PC-3 (cell line): ENCODE measurements around the gene CAPN6. TPM values are rescaled to one million over a fixed set of nuclear protein-coding genes. Genes with fewer than 3 reads are reported as not detected.

Source experiments
- ATAC-seq: fragments of 200-7000 bp; cut with Tn5 transposase; 2 replicates; pipeline ENCODE4 v1.9.1; 2020; ENCODE audit warnings: mild to moderate bottlenecking, moderate library complexity
- BruUV-seq: library from RNA; stranded (reverse); fragments of 400-500 nt; replicated peaks from 2 replicates; lab custom pipeline; 2021; lab: Mats Ljungman, UMichigan
- CTCF ChIA-PET: fragments of 300-600 bp; sonication (Branson Sonifier 250); formaldehyde crosslinking; loops from one replicate; lab custom pipeline; 2022; ENCODE audit warnings: antibody characterized with exemption; lab: Charles Lee
- POLR2A ChIA-PET: fragments of 300-600 bp; sonication (Branson Sonifier 250); formaldehyde crosslinking; loops from one replicate; lab custom pipeline; 2022; ENCODE audit warnings: antibody characterized with exemption; ENCODE audit not compliant: unreplicated experiment; lab: Charles Lee
- DNase-seq: peaks from one replicate; pipeline ENCODE4 v3.0.0-alpha.2; 2015
- H2AFZ ChIP-seq: fragments of 300-600 bp; sonication (generic); 2 replicates; pipeline ENCODE4 v1.6.0; 2016; ENCODE audit warnings: antibody characterized with exemption, low read length
- H3F3A ChIP-seq: fragments of 300-600 bp; sonication (generic); one replicate; pipeline ENCODE4 v1.6.0; 2017; ENCODE audit warnings: antibody characterized with exemption, low read length, control low read depth, mild to moderate bottlenecking; ENCODE audit not compliant: unreplicated experiment
- H3K27ac ChIP-seq: fragments of 300-600 bp; sonication (generic); 2 replicates; pipeline ENCODE4 v1.5.1; 2016; ENCODE audit warnings: mild to moderate bottlenecking, low read length
- H3K27me3 ChIP-seq: fragments of 300-600 bp; sonication (generic); 2 replicates; pipeline ENCODE4 v1.6.1; 2016; ENCODE audit warnings: low read length, mixed read lengths
- H3K36me3 ChIP-seq: fragments of 300-600 bp; sonication (generic); 2 replicates; pipeline ENCODE4 v1.6.1; 2016; ENCODE audit warnings: low read depth, mixed run types, low read length, mixed read lengths
- H3K4me1 ChIP-seq: fragments of 300-600 bp; sonication (generic); 2 replicates; pipeline ENCODE4 v1.5.1; 2016; ENCODE audit warnings: low read length; ENCODE audit not compliant: insufficient read depth
- H3K4me2 ChIP-seq: fragments of 300-600 bp; sonication (generic); 2 replicates; pipeline ENCODE4 v1.6.0; 2016; ENCODE audit warnings: low read length
- H3K4me3 ChIP-seq: fragments of 300-600 bp; sonication (generic); 2 replicates; pipeline ENCODE4 v1.5.1; 2016; ENCODE audit warnings: mild to moderate bottlenecking, low read length, mixed read lengths
- H3K79me2 ChIP-seq: fragments of 300-600 bp; sonication (generic); 2 replicates; pipeline ENCODE4 v1.6.1; 2017; ENCODE audit warnings: low read length, mixed read lengths
- H3K9ac ChIP-seq: fragments of 300-600 bp; sonication (generic); 2 replicates; pipeline ENCODE4 v1.6.0; 2016; ENCODE audit warnings: mild to moderate bottlenecking, low read length
- H3K9me2 ChIP-seq: fragments of 300-600 bp; sonication (generic); replicated peaks from 2 replicates; pipeline ENCODE4 v1.6.1; 2016; ENCODE audit warnings: mixed run types, low read length, mixed read lengths
- H3K9me3 ChIP-seq: fragments of 300-600 bp; sonication (generic); 2 replicates; pipeline ENCODE4 v1.6.1; 2016; ENCODE audit warnings: low read length, mixed read lengths
- H4K20me1 ChIP-seq: fragments of 300-600 bp; sonication (generic); 2 replicates; pipeline ENCODE4 v1.6.1; 2016; ENCODE audit warnings: low read length, mixed read lengths
- EZH2 ChIP-seq: fragments of 300-600 bp; sonication (generic); IDR thresholded peaks from one replicate; pipeline ENCODE4 v1.6.1; 2017; ENCODE audit warnings: antibody characterized with exemption, mild to moderate bottlenecking, low read length; ENCODE audit not compliant: unreplicated experiment
- EZH2phosphoT487 ChIP-seq: fragments of 300-600 bp; sonication (generic); IDR thresholded peaks from 2 replicates; pipeline ENCODE4 v1.6.1; 2018; ENCODE audit warnings: mild to moderate bottlenecking, antibody characterized with exemption, low read length, borderline replicate concordance
- intact Hi-C: fragments of 100-400 bp; cut with micrococcal nuclease; formaldehyde crosslinking; loops from 2 replicates; pipeline ENCODE4 v1.9.0; 2023
- total RNA-seq: library from RNA; depleted of rRNA; stranded (reverse); fragments of >200 nt; gene quantifications from 2 replicates; pipeline ENCODE4 v1.2.3, GENCODE V29; 2014
- TF ChIP-seq, protein P1 (sequence below): fragments of 300-600 bp; sonication (generic); conservative IDR thresholded peaks from 2 replicates; pipeline ENCODE4 v1.5.1; 2017; ENCODE audit warnings: antibody characterized with exemption, low read depth, mild to moderate bottlenecking, low read length

Gene CAPN6
- total RNA-seq, 1 experiment from 2014 or later: not detected

DNA sequence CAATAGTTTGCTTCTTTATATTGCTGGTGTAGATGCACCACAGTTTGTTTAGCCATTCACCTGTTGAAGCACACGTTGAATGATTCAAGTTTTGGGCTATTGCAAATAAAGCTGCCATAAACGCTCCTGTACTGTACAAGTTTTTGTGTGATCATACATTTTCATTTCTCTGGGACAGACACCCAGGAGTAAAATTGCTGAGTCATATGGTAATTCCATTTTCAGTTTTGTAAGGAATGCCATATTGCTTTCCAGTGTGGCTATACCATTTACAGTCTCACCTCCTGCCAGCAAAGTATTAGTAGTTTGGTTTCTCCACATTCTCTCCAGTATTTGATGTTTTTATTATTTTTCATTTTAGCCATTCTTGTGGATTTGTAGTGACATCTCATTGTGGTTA is 32.0 kb upstream of the CAPN6 start:
- Histone ChIP-seq H2AFZ (no peak overlapping the region), H3K36me3 (no peaks in the 10 kb centered on the region), H3K4me2 (no peak overlapping the region), H3K9ac (no peak overlapping the region), H3K4me3 (no peak overlapping the region), H3K9me2 (no peaks in the 10 kb centered on the region), H3K27ac (no peak overlapping the region), H3F3A (no peaks in the 10 kb centered on the region), H3K9me3 (no peaks in the 10 kb centered on the region), H4K20me1 (no peaks in the 10 kb centered on the region), H3K27me3 (no peaks in the 10 kb centered on the region), H3K4me1 (no peaks in the 10 kb centered on the region), H3K79me2 (no peaks in the 10 kb centered on the region)
- POLR2A ChIA-PET: no interaction called here
- ATAC-seq (no peak), DNase-seq (no peak)
- no TSS peak for BruUV-seq
- TF ChIP-seq EZH2: no peak
- TF ChIP-seq, protein P1, sequence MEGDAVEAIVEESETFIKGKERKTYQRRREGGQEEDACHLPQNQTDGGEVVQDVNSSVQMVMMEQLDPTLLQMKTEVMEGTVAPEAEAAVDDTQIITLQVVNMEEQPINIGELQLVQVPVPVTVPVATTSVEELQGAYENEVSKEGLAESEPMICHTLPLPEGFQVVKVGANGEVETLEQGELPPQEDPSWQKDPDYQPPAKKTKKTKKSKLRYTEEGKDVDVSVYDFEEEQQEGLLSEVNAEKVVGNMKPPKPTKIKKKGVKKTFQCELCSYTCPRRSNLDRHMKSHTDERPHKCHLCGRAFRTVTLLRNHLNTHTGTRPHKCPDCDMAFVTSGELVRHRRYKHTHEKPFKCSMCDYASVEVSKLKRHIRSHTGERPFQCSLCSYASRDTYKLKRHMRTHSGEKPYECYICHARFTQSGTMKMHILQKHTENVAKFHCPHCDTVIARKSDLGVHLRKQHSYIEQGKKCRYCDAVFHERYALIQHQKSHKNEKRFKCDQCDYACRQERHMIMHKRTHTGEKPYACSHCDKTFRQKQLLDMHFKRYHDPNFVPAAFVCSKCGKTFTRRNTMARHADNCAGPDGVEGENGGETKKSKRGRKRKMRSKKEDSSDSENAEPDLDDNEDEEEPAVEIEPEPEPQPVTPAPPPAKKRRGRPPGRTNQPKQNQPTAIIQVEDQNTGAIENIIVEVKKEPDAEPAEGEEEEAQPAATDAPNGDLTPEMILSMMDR: no peak
- TF ChIP-seq EZH2phosphoT487: no peak
- CTCF ChIA-PET: no interaction called here
- intact Hi-C loops: no loop called here

DNA sequence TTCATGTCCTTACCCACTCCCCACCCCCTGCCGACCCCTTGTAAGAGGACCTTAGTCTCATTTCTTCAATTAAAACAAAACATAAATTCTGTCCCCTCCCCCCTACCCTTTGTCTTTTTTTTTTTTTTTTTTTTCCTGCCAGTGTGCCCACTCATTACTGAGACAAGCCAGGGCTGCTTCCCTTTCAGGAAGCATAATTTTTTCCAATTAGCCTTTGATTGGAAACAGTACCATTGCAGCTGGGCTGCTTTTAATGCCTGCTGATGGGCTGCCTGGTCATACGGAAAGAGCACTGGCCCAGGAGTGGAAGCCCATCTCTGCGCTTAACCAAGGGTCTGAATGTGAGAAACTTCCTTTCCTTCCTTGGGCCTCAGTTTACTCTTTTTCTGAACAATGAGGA is 18.6 kb upstream of the CAPN6 start:
- H3K4me3 ChIP-seq: no peak overlapping the region
- H3K9me2 ChIP-seq: no peaks in the 10 kb centered on the region
- no peaks in the 10 kb centered on the region for H3K36me3 ChIP-seq
- no peak for TF ChIP-seq EZH2
- TF ChIP-seq, protein P1: no peak
- no peak for TF ChIP-seq EZH2phosphoT487
- DNase-seq (no peak), ATAC-seq (no peak)
- no peaks in the 10 kb centered on the region for H3K4me1 ChIP-seq
- no peaks in the 10 kb centered on the region for H4K20me1 ChIP-seq
- no peaks in the 10 kb centered on the region for H3K27me3 ChIP-seq
- ChIA-PET CTCF (no interaction called here), POLR2A (no interaction called here)
- intact Hi-C loops: no loop called here
- no peak overlapping the region for H3K27ac ChIP-seq
- H2AFZ ChIP-seq: no peak overlapping the region
- BruUV-seq: no TSS peak
- no peaks in the 10 kb centered on the region for H3F3A ChIP-seq
- H3K79me2 ChIP-seq: no peaks in the 10 kb centered on the region
- H3K4me2 ChIP-seq: no peak overlapping the region
- no peak overlapping the region for H3K9ac ChIP-seq
- H3K9me3 ChIP-seq: no peaks in the 10 kb centered on the region

DNA sequence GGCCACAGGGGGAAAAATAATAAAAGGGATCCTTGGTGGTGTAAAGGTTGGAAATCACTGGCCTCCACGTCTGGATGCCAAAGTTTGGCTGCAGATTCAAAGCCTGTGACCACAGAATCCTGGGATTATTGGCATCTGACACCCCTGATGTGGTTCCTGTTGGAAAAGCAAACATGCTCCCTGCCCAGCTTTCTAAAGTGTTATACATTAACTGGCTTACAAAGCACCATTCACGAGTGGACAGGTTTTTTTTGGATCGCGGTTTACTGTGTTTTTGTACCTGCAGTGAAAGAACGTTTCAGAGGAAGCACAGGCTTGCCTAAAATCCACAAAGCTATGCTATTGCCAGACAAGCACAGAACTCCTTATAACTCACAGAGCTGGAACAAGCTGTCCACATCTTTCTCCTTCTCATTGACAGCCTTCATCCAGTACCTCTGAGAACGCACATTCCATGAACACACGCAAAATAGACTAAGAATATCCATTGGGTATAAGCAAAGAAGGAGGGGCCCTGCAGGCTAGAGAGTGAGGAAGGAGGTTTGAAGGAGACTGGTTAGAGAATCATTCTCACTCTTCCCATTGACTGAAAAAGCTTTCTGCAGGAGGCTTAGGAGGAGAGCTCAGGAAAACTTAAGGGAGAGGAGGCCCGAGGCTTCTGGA is 14.5 kb upstream of the CAPN6 start:
- Histone ChIP-seq H2AFZ (no peak overlapping the region), H3K27ac (no peak overlapping the region), H3K36me3 (no peaks in the 10 kb centered on the region), H3K27me3 (no peaks in the 10 kb centered on the region), H3K4me1 (no peaks in the 10 kb centered on the region), H3K9me2 (no peaks in the 10 kb centered on the region), H3K9ac (no peak overlapping the region), H3K4me3 (no peak overlapping the region), H3F3A (no peaks in the 10 kb centered on the region), H3K9me3 (no peaks in the 10 kb centered on the region), H4K20me1 (no peaks in the 10 kb centered on the region), H3K79me2 (no peaks in the 10 kb centered on the region), H3K4me2 (no peak overlapping the region)
- no peak for DNase-seq
- intact Hi-C loops: no loop called here
- ATAC-seq: no peak
- no TSS peak for BruUV-seq
- CTCF ChIA-PET: no interaction called here
- no peak for TF ChIP-seq EZH2phosphoT487
- TF ChIP-seq EZH2: no peak
- TF ChIP-seq, protein P1: no peak
- POLR2A ChIA-PET: no interaction called here
